GM12892 (cell line): ENCODE data around the gene PLAAT4.

ENCODE experiments used
- DNase-seq: peaks from one replicate; pipeline ENCODE4 v3.0.0; 2011; ENCODE audit not compliant: insufficient read length
- FAIRE-seq: peaks from 2 replicates; lab custom pipeline; 2011; peaks lifted over from hg19 to GRCh38; lab: Jason Lieb, UNC
- POLR2A ChIP-seq: IDR thresholded peaks from 2 replicates; pipeline ENCODE4 v1.6.1; 2011; ENCODE audit warnings: low read depth, low read length, control low read depth
- POLR2AphosphoS5 ChIP-seq: IDR thresholded peaks from 2 replicates; pipeline ENCODE4 v1.6.1; 2011; ENCODE audit warnings: low read depth, low read length, control low read depth
- TAF1 ChIP-seq: IDR thresholded peaks from 2 replicates; pipeline ENCODE4 v1.6.1; 2011; ENCODE audit warnings: low read depth, mild to moderate bottlenecking, control low read depth, low read length, borderline replicate concordance

PLAAT4 gene

DNA sequence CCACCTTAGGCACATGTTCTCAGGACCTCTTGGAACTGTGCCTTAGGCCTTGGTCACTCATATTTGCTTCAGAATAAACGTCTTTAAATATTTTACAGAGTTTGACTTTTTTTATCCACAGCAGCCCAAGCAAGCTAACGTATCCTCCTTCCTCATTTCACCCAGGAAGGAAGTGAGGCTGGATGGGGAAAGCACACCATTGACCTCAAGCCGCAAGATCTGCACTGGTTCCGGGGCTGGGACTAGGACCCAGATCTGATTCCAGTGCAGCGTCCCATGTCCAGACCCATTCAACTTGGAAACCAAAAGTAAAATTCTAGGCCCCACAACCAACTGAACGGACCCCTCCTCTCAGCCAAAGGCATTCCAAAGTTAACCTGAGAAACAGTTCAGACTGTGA, 33.1 kb upstream of the PLAAT4 start:
- no peak for DNase-seq
- no peak for FAIRE-seq
- no peak for TF ChIP-seq POLR2AphosphoS5
- TF ChIP-seq TAF1: no peak
- no peak for TF ChIP-seq POLR2A

DNA sequence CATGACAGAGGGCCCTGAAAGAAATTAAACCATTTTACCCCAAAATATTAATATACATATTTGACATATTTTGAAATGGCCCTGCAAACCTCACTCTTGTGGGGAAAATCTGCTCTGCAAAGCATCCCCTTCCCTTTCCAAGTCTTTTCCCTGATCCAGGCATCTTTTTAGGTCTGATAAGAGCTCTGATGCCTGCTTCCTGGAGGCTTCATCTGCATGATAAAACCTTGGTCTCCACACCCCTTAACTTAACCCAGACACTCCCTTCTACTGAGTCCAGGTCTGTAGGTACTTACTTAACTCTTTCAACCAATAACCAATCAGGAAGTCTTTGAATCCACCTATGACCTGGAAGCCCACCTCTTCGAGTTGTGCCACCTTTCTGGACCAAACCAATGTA, 32.6 kb upstream of the PLAAT4 start:
- DNase-seq (no peak), FAIRE-seq (no peak)
- no peak for TF ChIP-seq TAF1
- no peak for TF ChIP-seq POLR2A
- no peak for TF ChIP-seq POLR2AphosphoS5

DNA sequence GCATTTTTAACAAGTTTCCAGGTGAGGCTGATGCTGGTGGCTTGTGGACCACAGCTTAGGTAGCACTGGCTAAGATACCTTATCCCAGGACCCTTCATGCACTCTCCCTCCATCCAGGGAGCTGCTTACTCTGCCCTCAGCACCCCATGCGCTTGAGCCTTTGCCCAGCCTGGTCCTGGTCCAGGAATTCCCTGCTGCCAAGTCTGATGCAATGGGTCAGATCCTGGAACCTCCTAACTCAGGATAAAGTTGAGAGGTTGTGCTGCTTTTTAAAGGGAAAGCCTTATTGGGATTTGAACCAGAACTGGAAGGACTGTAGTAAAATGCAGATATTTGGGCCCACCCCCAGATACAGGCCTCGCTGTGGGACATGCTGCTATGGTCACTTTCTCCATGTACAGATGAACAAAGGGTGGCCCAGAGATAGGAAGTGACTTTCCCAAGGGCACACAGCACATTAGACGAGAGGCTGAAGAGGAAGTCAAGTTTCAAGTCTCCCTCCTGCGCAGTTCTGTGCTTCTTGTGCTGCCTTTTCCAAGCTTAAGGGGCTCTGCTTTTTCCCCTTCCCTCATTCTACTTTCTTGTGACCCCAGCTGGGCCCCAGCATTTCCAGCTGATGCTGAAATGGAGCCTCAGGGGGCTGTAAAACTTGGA, 31.5 kb upstream of the PLAAT4 start:
- TF ChIP-seq POLR2AphosphoS5 (no peak), POLR2A (no peak), TAF1 (no peak)
- DNase-seq (no peak), FAIRE-seq (no peak)

DNA sequence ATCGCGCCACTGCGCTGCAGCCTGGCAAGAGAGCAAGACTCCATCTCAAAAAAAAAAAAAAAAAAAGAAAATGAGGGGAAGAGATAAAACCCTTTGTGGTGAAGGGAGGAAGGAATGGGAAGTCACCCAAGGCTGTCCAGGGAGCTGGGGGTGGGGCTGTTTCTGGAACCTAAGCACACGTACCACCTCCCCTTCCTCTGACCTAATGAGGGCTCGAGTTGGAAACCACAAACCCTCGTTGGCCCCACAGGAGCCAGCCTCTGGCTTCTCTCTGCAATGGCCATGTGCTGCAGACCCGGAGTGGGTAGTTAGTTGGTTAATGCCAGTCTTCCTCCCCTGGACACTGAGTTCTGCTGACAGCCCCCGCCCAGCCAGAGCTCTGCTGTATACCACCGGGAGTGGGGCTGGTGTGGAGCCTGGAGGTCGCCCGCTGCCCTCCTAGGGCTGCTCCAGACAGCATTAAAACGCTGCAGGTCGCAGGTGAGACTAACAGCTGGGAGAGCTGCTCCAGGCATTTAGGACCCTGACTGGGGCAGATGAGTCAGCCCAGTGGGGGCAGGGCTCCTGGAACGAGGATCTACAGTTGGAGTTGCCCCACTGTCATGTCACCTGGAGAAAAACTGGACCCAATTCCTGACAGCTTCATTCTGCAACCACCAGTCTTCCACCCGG, 30.6 kb upstream of the PLAAT4 start, which contains the start of gene LGALS12:
Gene LGALS12, plus strand, starts transcription at position 228 of the 672 bp plus-strand sequence. Its CDS starts 375 bp downstream, at position 603.
- no peak for TF ChIP-seq POLR2AphosphoS5
- no peak for TF ChIP-seq POLR2A
- TF ChIP-seq TAF1: no peak
- FAIRE-seq (no peak), DNase-seq (no peak)

DNA sequence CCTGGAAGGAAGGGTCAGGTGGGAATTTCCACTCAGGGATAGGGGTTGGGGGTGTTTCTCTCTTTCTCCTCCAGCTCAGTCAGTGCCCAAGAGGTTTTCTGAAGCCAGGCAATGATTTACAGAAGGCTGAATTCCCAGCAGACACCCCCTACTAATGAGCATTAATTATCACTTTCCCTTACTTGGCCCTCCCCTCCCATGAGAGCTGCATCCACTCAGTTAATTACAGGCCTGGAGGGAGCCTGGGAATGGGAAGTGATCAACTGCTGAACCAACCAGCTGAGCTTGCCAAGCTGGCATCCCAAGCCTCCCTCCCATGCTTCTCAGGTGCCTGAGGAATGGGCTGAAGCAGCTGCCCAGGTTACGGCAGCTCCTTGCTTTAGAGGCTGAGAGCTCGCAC, 29.7 kb upstream of the PLAAT4 start:
- no peak for DNase-seq
- TF ChIP-seq TAF1: no peak
- TF ChIP-seq POLR2AphosphoS5: no peak
- TF ChIP-seq POLR2A: no peak
- FAIRE-seq: no peak

DNA sequence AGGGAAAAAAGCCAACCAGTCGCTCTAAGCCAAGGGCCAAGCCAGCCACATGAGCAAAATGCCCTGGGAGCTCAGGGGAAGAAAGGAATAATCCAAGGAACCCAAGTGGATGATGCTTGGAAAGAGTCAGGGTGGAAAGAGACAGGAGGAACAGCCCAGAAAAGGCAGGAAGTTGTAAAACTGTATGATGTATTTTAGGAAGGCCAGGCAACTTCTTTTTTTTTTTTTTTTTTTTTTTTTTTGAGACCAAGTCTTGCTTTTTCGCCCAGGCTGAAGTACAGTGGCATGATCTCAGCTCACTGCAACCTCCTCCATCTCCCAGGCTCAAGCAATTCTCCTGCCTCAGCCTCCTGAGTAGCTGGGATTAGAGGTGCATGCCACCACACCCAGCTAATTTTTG, 29.1 kb upstream of the PLAAT4 start:
- no peak for FAIRE-seq
- DNase-seq: no peak
- no peak for TF ChIP-seq POLR2AphosphoS5
- no peak for TF ChIP-seq TAF1
- no peak for TF ChIP-seq POLR2A

DNA sequence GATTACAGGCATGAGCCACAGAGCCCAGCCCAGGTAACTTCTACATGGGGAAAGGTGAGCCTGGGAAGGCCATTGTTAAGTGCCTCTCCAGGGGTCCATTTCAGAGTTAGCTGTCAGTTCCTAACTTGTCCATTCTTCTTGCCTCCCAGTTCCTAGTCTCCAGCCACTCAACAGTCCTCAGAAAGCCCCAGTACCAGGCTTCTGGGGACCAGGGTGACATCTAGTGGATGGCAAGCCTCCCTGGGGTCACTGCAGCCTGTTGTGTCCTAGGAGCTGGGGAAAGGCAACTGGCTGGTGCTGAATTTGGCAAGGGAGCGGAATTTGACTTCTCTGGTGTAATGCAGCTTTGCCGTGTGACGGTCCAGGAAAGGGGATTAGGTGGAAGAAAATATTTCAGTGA, 28.6 kb upstream of the PLAAT4 start:
- DNase-seq (no peak), FAIRE-seq (no peak)
- TF ChIP-seq POLR2AphosphoS5: no peak
- no peak for TF ChIP-seq TAF1
- no peak for TF ChIP-seq POLR2A

- no peak for FAIRE-seq
- TF ChIP-seq TAF1: no peak
- no peak for TF ChIP-seq POLR2A
- no peak for TF ChIP-seq POLR2AphosphoS5
- no peak for DNase-seq
These were observed 27.9 kb upstream of the PLAAT4 start for GRCh38 chr11:63508745-63509144.

DNA sequence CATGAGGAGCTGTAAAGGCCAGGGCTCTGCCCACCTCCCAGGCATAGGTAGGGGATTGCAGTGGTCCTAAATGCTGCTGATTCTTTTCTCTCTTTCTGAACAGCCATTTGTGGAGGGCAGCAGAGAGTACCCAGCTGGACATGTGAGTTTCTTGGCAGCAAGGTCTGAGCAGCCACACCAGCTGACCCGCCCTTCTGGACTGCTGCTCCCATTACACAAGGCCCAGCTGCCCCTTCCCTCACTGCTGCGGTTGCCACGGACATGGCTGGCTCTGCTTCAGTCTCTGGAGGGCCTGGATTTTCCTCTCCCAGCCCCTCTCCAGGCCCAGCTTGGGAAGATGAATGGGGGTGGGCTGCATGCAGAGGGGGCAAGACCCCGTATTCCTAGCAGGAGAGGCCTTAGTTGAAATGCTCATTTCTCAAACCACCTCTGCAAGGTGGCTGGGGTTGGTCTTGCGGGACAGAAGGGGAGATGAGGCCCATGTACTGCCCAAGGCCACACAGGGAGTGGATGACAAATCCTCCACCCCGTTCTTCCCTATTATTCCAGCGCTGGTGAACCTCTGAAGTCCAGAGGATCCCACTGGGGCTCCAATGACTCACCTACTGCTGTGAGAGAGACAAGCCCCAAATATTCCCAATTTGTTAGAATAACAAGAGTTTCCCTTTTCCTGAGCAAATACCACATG, 26.1 kb upstream of the PLAAT4 start:
- no peak for FAIRE-seq
- TF ChIP-seq TAF1 (no peak), POLR2AphosphoS5 (no peak), POLR2A (no peak)
- no peak for DNase-seq

- FAIRE-seq (no peak), DNase-seq (no peak)
- no peak for TF ChIP-seq POLR2AphosphoS5
These were observed 25.4 kb upstream of the PLAAT4 start for GRCh38 chr11:63511048-63511748.

DNA sequence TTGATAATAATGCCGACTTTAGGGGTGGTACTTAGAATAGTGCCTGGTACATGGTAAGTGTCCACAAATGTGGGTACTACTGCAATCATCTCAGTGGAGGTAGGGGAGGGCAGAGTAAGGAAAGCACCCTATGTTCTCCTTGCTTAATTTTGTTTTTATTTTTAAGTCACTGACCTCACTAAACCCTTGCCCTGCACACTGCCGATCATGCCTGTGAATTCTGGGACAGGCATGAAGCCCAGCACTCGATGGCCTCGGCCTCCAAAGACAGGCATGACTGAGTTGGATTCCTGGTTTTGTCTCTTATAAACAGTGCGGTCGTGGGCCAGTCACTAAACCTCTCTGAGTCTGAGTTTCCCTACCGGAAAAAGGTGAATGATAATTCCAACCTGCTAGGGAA, 23.8 kb upstream of the PLAAT4 start:
- DNase-seq: no peak
- FAIRE-seq: no peak
- TF ChIP-seq POLR2A (no peak), POLR2AphosphoS5 (no peak), TAF1 (no peak)

DNA sequence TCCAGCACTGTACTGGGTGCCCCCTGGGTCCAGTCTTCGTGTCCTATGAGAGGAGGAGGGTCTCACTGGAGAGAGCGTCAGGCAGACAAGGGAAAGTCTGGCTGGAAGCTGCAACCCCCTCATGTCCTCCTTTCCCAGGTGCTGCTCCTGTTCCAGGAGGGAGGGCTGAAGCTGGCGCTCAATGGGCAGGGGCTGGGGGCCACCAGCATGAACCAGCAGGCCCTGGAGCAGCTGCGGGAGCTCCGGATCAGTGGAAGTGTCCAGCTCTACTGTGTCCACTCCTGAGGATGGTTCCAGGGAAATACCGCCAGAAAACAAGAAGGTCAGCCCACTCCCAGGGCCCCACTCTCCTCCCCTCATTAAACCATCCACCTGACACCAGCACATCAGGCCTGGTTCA, 20.5 kb upstream of the PLAAT4 start:
- no peak for DNase-seq
- TF ChIP-seq TAF1 (no peak), POLR2AphosphoS5 (no peak), POLR2A (no peak)
- no peak for FAIRE-seq
